Pons (tissue), 1 donor: ENCODE measurements around the gene GLDC.

Experiments used
- DNase-seq: peaks from one replicate; pipeline ENCODE4 v3.0.0-alpha.2; 2016; ENCODE audit warnings: low spot score

GLDC gene

DNA sequence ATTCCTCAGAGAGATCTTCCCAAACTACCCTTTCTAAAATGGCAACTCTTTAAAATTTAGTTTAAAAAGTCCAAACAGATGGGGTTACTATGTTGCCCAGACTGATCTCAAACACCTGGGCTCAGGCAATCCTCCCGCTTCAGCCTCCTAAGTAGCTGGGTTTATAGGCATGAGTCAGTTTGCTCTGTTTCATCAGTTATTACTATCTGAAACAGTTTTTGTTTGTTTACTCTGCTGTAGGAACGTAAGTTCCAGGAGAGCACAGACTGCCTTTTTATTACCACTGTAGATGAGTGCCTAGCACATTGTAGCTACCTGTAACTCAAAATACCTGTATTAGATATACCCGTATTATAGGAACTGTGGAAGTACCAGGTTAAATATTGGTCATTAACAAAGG, 143.1 kb downstream of the GLDC start:
- no peak for DNase-seq

DNA sequence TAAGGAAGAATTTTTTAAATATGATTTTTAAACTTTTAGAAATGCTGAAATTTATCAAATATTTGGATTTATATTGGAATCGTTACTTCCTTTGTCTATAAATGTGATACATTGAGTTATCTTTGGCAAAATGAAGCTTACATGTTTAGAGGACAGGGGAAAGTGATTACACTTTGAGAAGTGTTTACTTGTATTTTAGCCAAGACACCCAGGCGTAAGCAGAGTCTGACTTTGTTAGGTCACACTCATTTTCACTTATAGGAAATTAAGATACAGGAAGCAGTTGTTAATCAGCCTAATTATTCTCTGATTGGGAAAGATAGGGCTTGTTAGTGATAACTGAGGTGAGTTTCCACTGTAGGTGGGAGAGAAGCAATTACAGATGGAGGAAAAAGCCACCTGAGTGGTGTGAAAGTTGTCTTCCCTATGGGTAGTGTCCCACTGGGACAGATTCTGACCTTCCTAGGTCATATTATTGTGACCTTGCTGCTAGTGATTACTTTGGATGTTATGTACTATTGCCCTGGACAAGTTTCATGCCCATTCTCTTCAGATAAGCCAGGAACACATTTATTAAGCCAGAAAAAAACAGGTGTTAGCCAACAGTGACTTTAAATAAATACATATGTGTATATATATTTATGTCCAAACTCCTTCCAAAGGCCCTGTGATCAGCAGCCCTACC, 143.9 kb downstream of the GLDC start:
- DNase-seq = no peak

DNA sequence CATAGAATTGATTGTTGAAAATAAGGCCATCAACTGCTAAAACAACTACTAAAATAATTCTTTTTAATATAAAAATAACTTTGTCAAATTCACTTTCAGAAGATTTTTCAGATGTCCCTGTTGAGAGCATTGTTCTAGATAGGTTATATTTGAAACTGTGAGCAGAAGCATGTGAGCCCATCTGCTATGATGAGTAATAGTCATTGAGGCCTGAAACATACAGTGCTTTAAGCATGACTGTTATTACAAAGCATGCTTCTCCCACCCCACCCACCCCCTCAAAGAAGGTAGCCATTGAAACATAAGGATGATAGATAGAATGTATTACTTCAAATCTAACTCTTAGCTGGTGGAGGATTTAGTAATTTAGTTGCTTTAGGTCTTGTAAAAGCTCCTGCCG, 146.5 kb downstream of the GLDC start:
- DNase-seq = no peak

DNA sequence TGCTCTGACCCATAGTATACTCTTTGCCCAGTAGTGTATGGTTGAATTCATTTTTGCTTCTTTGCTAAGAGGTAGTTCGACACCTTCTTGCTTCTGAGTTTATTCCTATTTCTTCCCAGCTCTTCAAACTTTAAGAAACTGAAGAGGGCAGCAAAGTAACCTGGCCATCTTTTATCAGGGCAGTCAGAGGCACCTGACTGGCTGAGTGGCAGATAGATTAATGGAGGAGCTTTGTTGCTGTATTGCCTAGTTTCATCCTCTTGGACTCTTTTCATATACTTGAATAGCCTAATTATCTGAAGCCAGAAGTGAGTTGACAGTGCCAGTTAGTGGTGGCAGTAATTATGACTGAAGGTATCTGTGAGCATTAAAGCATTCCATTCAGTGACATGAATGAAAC, 150.1 kb downstream of the GLDC start:
- DNase-seq = peak; percentile 73

DNA sequence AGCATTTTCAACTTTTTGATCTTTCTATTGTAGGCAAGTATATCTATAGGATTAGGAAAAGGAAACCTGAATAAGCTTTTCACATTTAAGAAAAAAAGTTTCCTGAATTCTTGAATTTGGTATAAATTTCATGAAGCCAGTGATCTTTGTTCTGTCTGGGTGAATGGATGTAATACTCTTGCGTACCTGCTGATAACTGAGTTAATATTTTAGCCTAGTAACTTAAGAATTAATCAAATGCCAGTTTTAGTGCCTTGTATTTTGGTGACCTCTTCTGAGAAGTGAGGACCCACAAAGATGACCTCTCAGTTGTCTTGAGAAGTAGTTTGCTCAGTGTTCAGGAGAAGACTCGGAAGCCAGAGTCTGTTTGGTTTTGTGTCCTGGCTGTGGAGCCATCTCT, 154.7 kb downstream of the GLDC start:
- no peak for DNase-seq

DNA sequence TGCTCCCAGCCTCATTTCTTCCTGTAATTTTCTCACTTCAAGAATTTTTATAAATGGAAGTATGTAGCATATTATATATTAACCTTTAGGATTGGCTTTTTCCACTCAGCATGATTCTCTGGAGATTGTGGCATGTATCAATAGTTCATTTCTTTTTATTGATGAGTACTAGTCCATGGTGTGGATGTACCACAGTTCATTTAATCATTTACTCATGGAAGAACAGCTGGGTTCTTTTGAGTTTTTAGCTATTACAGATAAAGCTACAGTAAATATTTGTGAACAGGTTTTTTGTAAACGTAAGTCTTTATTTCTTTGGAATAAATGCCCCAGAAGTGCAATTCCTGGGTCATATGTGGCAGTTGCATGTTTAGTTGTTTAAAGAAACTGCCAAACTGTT, 156.4 kb downstream of the GLDC start:
- no peak for DNase-seq

DNA sequence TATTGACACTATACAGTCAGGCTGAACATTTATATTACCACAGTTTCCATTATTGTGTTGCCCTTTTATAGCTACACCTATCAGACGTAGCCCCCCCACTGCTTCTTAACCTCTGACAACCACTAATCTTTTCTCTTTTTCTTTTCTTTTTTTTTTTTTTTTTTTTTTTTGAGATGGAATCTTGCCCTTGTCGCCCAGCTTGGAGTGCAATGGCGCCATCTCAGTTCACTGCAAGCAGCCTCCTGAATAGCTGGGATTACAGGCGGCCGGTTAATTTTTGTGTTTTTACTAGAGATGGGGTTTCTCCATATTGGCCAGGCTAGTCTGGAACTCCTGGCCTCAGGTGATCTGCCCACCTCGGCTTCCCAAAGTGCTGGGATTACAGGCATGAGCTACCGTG, 157.1 kb downstream of the GLDC start:
- DNase-seq = no peak

DNA sequence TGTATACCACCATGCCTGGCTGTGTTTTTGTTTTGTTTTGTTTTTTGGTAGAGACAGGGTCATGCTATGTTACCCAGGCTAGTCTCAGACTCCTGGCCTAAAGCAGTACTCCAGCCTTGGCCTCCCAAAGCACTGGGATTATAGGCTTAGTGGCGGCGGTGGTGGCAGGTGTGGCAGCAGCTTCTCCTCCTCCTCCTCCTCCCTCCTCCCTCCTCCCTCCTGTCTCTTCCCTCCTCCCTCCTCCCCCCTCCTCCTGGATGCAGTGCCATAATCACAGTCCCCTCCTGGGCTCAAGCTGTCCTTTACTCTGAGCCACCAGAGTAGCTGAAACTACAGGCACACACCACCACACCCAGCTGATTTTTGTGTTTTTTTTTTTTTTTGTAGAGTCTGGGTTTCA, 161.3 kb downstream of the GLDC start:
- DNase-seq = no peak
